Skeletal muscle satellite cell (primary cell): Measurements from ENCODE around the gene P3R3URF. TPM values are rescaled to one million over a fixed set of nuclear protein-coding genes. Genes with fewer than 3 reads are reported as not detected.

ENCODE experiments used
- small RNA-seq: library from RNA; depleted of rRNA; stranded (forward); fragments of <200 nt; gene quantifications from one replicate; pipeline ENCODE3, GENCODE V24; 2012

P3R3URF gene

Small RNA genes lying within 50 kb of the gene (small RNA-seq; reads per million reads assigned to genes)
- gene AL672043.1 = not detected
